Colonic mucosa (tissue), 4 donors: Measurements from ENCODE around the gene C10orf88. TPM values are rescaled to one million over a fixed set of nuclear protein-coding genes. Genes with fewer than 3 reads are reported as not detected.

Experiments
- DNase-seq: peaks from one replicate; pipeline ENCODE4 v3.0.0-alpha.2; 2020
- H3K27ac ChIP-seq: fragments of 200-600 bp; one replicate; pipeline ENCODE4 v1.8.0; 2021
- H3K27me3 ChIP-seq: fragments of 200-600 bp; one replicate; pipeline ENCODE4 v1.8.0; 2021
- H3K36me3 ChIP-seq: fragments of 200-600 bp; one replicate; pipeline ENCODE4 v1.8.0; 2021
- H3K4me1 ChIP-seq: fragments of 200-600 bp; one replicate; pipeline ENCODE4 v1.8.0; 2021; ENCODE audit warnings: mild to moderate bottlenecking
- H3K4me3 ChIP-seq: fragments of 200-600 bp; one replicate; pipeline ENCODE4 v1.8.0; 2021
- H3K9ac ChIP-seq, 2 donors: one replicate each; pipeline ENCODE4 v1.7.0; 2013; ENCODE audit warnings: control low read depth in 2 of 2, low read depth in 2 of 2, low read length in 2 of 2
- H3K9me3 ChIP-seq: fragments of 200-600 bp; one replicate; pipeline ENCODE4 v1.8.0; 2021
- intact Hi-C: fragments of 100-400 bp; cut with DNase I; formaldehyde crosslinking; loops from one replicate; pipeline ENCODE4 v1.14.1; 2022
- total RNA-seq, 2 donors: library from RNA; stranded (reverse); fragmentation: NEBNext Ultra II Directional in 1 of 2; extraction: Animal tissue kit (Norgen Biotek cat#: 25700) in 1 of 2; gene quantifications; one replicate each; pipeline ENCODE4 v1.2.1, GENCODE V29; 2021
- TF ChIP-seq, protein P1 (sequence below): fragments of 200-600 bp; IDR thresholded peaks from one replicate; pipeline ENCODE4 v1.8.0; 2022; ENCODE audit warnings: antibody characterized with exemption, mild to moderate bottlenecking
- donor health status: healthy.
- donor health status: DM: no; HTN: no; CAD: no.
- donor health status: DM: no; HTN: no; CAD: no.

Gene C10orf88
- total RNA-seq, 2 donors from 2014 or later, result 6.3 to 6.8 TPM

DNA sequence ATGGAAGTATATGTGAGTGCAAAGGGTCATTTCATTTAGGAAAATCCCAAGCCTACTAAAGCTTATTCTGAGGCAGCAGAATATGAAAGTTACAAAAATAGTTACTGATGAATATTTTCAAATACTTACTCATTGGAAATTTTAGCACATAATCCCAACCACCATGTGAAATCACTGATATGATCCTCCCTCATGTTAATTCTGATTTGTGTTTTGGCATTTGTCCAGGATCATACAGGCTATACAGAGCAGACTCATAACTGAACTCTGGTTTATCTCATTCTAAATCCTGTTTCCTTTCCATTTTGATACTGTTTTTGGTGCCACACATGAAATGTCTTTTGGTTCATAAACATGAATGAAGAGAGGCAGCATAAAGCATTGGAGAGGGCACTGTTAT, 71.3 kb downstream of the C10orf88 start:
- Histone ChIP-seq H3K9ac (no peak overlapping the region), H3K9me3 (no peaks in the 10 kb centered on the region), H3K36me3 (no peaks in the 10 kb centered on the region), H3K27me3 (no peaks in the 10 kb centered on the region), H3K4me3 (no peak overlapping the region), H3K4me1 (no peaks in the 10 kb centered on the region), H3K27ac (no peak overlapping the region)
- intact Hi-C loops, result no loop called here
- TF ChIP-seq, protein P1, sequence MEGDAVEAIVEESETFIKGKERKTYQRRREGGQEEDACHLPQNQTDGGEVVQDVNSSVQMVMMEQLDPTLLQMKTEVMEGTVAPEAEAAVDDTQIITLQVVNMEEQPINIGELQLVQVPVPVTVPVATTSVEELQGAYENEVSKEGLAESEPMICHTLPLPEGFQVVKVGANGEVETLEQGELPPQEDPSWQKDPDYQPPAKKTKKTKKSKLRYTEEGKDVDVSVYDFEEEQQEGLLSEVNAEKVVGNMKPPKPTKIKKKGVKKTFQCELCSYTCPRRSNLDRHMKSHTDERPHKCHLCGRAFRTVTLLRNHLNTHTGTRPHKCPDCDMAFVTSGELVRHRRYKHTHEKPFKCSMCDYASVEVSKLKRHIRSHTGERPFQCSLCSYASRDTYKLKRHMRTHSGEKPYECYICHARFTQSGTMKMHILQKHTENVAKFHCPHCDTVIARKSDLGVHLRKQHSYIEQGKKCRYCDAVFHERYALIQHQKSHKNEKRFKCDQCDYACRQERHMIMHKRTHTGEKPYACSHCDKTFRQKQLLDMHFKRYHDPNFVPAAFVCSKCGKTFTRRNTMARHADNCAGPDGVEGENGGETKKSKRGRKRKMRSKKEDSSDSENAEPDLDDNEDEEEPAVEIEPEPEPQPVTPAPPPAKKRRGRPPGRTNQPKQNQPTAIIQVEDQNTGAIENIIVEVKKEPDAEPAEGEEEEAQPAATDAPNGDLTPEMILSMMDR, result no peak
- DNase-seq, result no peak

Other genes starting within 250 kb of the C10orf88 start
- gene CUZD1, start 108.4 kb downstream of the C10orf88 start, total RNA-seq, result 1 to 10 TPM in 1 of 2 donors, under 1 TPM in 1; 0.77 to 3.6 TPM
- gene FAM24B, start 74.6 kb downstream of the C10orf88 start, total RNA-seq, result 1 to 10 TPM; 4.3 to 6.8 TPM
- gene FAM24A, start 43.6 kb downstream of the C10orf88 start, total RNA-seq, result not detected
- 1 to 10 TPM; 1.7 to 2.6 TPM for gene PSTK, start 26.2 kb upstream of the C10orf88 start, total RNA-seq
- 10 to 100 TPM in 1 of 2 donors, 1 to 10 TPM in 1; 7.5 to 16.7 TPM for gene IKZF5, start 54.6 kb upstream of the C10orf88 start, total RNA-seq
- 10 to 100 TPM; 17.6 to 69.3 TPM for gene ACADSB, start 54.8 kb upstream of the C10orf88 start, total RNA-seq
- gene HMX3, start 181.7 kb upstream of the C10orf88 start, total RNA-seq, result under 1 TPM; 0.35 to 0.64 TPM
- under 1 TPM; 0.13 to 0.15 TPM for gene HMX2, start 193.9 kb upstream of the C10orf88 start, total RNA-seq
- 100 to 1,000 TPM in 1 of 2 donors, 10 to 100 TPM in 1; 77.6 to 112 TPM for gene BUB3, start 200.2 kb upstream of the C10orf88 start, total RNA-seq